Ectodermal cell (in vitro differentiated cells): Measurements from ENCODE around the gene BCAR3.

Experiments
- H3K27ac ChIP-seq: 2 replicates; pipeline ENCODE4 v1.7.0; 2013; ENCODE audit warnings: mild to moderate bottlenecking, low read depth, low read length; ENCODE audit not compliant: insufficient read depth, poor library complexity, severe bottlenecking
- H3K27me3 ChIP-seq: 2 replicates; pipeline ENCODE4 v1.7.0; 2013; ENCODE audit warnings: mild to moderate bottlenecking, low read length; ENCODE audit not compliant: insufficient read depth, control insufficient read depth, poor library complexity, severe bottlenecking
- H3K36me3 ChIP-seq: one replicate; pipeline ENCODE4 v1.7.0; 2013; ENCODE audit warnings: low read length; ENCODE audit not compliant: control insufficient read depth, insufficient read depth
- H3K4me1 ChIP-seq: one replicate; pipeline ENCODE4 v1.7.0; 2013; ENCODE audit warnings: low read length; ENCODE audit not compliant: control insufficient read depth, insufficient read depth
- H3K4me3 ChIP-seq: 2 replicates; pipeline ENCODE4 v1.7.0; 2013; ENCODE audit warnings: low read depth, low read length, control low read depth; ENCODE audit not compliant: insufficient read depth
- H3K9me3 ChIP-seq: 2 replicates; pipeline ENCODE4 v1.7.0; 2013; ENCODE audit warnings: mild to moderate bottlenecking, low read length, moderate library complexity; ENCODE audit not compliant: control insufficient read depth
- WGBS, 2 experiments: methylation state at CpG; one replicate each; pipeline ENCODE4 v1.1.7; 2013; ENCODE audit warnings: missing lambda C conversion rate in 2 of 2; 5-methylcytosine and 5-hydroxymethylcytosine counted together

BCAR3 gene

DNA sequence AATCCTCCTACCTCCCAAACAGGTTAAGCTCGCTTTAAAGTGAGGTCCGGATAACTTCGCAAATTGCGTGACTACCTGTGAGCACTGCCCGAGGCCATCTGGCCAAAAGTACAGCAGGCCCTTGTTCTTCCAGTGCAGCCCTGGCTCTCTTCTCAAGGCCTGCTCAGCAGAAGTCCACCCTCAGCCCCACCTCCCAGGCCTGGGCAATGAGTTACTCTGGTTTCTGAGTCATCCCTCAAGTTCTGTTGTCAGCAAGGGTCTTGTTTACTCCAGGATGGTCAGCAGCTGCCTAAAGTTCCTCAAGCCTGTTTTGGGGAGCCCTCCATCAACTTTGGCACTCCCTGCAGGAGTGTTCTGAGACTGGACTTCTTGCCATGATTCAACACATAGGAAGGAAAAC is 101.7 kb downstream of the BCAR3 start:
- Histone ChIP-seq H3K4me3 (no peak overlapping the region), H3K36me3 (no peaks in the 10 kb centered on the region), H3K4me1 (peaks cover 19% of the 10 kb centered on the region), H3K27me3 (no peaks in the 10 kb centered on the region), H3K27ac (no peak overlapping the region), H3K9me3 (no peaks in the 10 kb centered on the region)
- WGBS, 2 experiments: 89 to 94% methylated on average over 5 of the region's 5 CpGs

DNA sequence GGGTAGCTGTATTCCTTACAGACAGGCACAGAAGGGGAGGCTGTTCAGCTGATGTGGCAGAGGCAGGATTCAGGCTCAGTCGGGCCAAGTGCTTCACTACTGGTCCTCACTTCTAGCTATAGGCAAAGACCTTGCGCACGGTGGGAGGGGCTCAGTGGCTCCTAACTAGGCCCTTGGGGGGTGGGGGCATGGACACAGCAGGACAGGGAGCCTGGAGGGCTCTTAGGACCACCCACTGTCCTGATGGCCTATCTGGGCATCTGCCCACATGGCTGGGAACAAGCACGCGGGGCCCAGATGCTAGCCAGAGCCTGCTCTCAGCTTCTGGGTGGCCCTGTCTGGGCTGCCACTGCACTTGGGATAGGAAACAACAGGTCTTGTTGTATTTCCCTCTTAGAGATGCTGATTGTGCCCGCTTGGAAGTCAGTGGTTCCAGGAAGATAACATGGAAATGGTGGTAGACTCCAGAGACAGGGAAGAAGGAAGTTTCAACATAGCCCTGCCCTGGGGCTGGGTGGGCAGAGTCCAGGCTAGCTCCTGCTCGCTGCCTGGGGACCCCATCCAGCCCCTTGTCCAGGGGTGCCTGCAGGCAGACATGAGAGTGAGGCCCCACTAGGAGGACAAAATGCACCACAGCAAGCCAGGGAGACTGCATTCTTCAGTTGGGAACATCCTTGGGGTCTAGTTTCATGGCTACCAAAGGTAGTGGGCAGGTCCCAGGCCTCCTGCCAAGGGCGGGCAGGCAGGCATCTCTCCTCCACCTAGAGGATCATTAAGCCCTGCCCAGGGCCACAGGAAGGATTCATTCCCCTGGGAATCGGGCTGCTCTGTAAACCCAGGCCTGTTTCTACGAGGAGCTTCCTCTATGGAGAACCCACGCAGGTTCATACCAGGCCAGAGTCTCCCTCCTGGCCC is 102.5 kb downstream of the BCAR3 start:
- WGBS, 2 experiments: 95% methylated on average over 11 of the region's 11 CpGs
- Histone ChIP-seq H3K36me3 (no peaks in the 10 kb centered on the region), H3K4me1 (peaks cover 20% of the 10 kb centered on the region), H3K27ac (no peak overlapping the region), H3K27me3 (no peaks in the 10 kb centered on the region), H3K4me3 (no peak overlapping the region), H3K9me3 (no peaks in the 10 kb centered on the region)

DNA sequence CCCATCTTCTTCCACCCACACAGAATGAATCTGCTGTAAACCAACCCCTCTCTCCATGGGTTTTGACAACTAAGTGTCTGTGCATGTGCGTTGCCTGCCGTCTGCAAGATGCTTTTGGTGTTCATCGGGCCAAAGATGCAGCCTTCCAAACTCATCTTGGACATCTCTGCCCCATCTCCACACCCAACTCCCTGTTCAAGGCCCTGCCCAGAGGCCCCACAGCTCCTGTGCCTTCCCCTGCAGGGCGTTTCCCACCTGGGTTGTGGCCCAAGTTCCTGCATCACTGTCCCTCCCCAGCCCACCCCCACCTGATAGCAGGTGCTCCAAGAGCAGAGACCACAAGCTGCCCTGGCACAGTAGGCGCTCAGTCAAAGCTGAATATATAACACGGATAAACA is 103.2 kb downstream of the BCAR3 start:
- Histone ChIP-seq H3K4me3 (no peak overlapping the region), H3K9me3 (no peaks in the 10 kb centered on the region), H3K27ac (no peak overlapping the region), H3K36me3 (no peaks in the 10 kb centered on the region), H3K27me3 (no peaks in the 10 kb centered on the region), H3K4me1 (peaks cover 20% of the 10 kb centered on the region)
- WGBS, 2 experiments: 93 to 96% methylated on average over 6 of the region's 6 CpGs

- whole genome bisulfite sequencing, 2 experiments: 92 to 95% methylated on average over 17 of the region's 18 CpGs
- Histone ChIP-seq H3K27ac (no peak overlapping the region), H3K4me1 (peaks cover 20% of the 10 kb centered on the region), H3K36me3 (no peaks in the 10 kb centered on the region), H3K27me3 (no peaks in the 10 kb centered on the region), H3K4me3 (no peak overlapping the region), H3K9me3 (no peaks in the 10 kb centered on the region)
These were observed 103.9 kb downstream of the BCAR3 start for GRCh38 chr1:93577536-93578432.

- no peak overlapping the region for H3K27ac ChIP-seq
- no peaks in the 10 kb centered on the region for H3K27me3 ChIP-seq
- no peaks in the 10 kb centered on the region for H3K9me3 ChIP-seq
- no peaks in the 10 kb centered on the region for H3K36me3 ChIP-seq
- 93 to 98% methylated on average over 2 of the region's 2 CpGs for WGBS, 2 experiments
- peaks cover 20% of the 10 kb centered on the region for H3K4me1 ChIP-seq
- no peak overlapping the region for H3K4me3 ChIP-seq
These were observed 104.9 kb downstream of the BCAR3 start for GRCh38 chr1:93576746-93577145.

DNA sequence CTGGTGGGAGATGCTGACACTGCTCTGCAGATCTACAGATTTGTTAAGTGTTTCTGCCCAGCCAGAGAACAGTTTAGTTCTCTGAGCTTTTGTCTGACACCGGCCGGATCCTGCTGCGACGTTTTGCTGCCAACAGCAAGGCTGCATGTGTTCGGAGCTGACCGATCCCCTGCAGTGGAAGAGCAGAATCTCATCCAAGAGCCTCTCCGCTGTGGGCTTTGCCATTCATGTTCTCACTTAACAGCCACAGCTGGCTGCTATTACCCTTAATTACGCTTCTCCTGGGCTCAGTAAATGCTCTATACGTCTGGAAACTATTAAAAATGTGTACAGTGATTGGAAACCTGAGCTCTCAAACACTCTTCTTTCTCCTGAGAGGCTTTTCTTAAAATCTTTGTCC is 105.3 kb downstream of the BCAR3 start:
- Histone ChIP-seq H3K4me1 (peaks cover 20% of the 10 kb centered on the region), H3K27me3 (no peaks in the 10 kb centered on the region), H3K36me3 (no peaks in the 10 kb centered on the region), H3K9me3 (no peaks in the 10 kb centered on the region), H3K27ac (peak overlapping the region; percentile 70), H3K4me3 (no peak overlapping the region)
- WGBS, 2 experiments: 78 to 81% methylated on average over 9 of the region's 9 CpGs

DNA sequence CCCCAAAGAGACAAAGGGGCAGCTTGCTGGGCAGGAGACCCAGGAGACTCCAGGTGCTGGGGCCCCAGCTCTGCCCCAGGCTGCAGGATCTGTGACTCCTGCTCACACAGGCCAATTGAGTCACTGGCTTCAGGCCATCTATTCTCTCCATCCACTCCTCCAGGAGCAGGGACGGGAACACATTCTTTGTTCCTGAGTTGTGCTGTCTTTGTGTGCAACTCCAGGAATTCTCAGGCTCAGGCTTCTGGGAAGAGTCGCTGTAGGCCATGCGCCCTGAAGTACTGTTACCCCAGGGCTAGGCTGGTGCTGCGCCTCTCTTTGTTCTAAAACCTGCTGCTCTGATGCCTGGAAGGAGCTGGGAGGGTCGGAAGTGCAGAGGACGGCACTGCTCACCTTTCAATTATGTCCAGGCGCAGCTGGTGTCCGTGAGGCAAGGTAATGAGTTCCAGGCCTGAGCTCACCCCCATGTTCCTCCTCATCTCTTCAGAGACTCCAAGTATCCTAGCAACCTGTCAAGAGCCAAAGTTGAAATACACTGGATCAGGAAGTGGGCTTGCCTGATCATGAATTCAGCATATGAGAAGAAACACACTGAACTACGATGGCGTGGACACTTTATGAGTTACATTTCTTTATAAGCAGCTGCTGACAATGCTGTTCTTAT is 105.9 kb downstream of the BCAR3 start:
- no peaks in the 10 kb centered on the region for H3K36me3 ChIP-seq
- H3K27ac ChIP-seq: peak overlapping the region; percentile 70
- H3K9me3 ChIP-seq: no peaks in the 10 kb centered on the region
- no peak overlapping the region for H3K4me3 ChIP-seq
- H3K27me3 ChIP-seq: no peaks in the 10 kb centered on the region
- H3K4me1 ChIP-seq: peaks cover 20% of the 10 kb centered on the region
- 85% methylated on average over 10 of the region's 10 CpGs for WGBS, 2 experiments

- no peak overlapping the region for H3K4me3 ChIP-seq
- WGBS, 2 experiments: 94 to 96% methylated on average over 6 of the region's 6 CpGs
- H3K36me3 ChIP-seq: peaks cover 1% of the 10 kb centered on the region
- no peaks in the 10 kb centered on the region for H3K9me3 ChIP-seq
- H3K4me1 ChIP-seq: peaks cover 20% of the 10 kb centered on the region
- no peak overlapping the region for H3K27ac ChIP-seq
- no peaks in the 10 kb centered on the region for H3K27me3 ChIP-seq
These were observed 106.6 kb downstream of the BCAR3 start for GRCh38 chr1:93574991-93575390.

DNA sequence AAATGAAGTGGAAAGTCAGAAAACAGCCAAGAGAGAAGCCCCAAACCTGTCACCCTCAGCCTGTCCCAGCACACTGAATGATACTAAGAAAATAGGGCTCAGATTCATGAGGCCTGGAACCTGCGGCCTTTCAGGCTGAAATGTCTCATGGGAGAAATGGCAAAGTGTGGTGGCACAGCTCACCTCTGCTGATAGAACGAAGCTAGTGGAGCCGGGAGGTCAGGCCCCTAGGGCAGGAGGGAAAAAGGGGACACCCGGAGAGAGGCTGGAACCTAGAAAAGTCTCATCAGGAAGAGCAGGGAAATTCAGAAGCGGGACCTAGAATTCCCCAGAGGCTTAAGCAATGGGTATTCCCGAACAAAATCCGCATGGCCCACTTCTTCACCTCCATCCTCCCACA is 107.1 kb downstream of the BCAR3 start:
- H3K27ac ChIP-seq: no peak overlapping the region
- H3K27me3 ChIP-seq: no peaks in the 10 kb centered on the region
- peaks cover 20% of the 10 kb centered on the region for H3K4me1 ChIP-seq
- H3K9me3 ChIP-seq: no peaks in the 10 kb centered on the region
- no peak overlapping the region for H3K4me3 ChIP-seq
- WGBS, 2 experiments: 94 to 95% methylated on average over 7 of the region's 7 CpGs
- H3K36me3 ChIP-seq: peaks cover 5% of the 10 kb centered on the region
